H1 (cell line): ENCODE measurements around the gene PDE4B.

Experiments
- CHD1 ChIP-seq: IDR thresholded peaks from 2 replicates; pipeline ENCODE4 v1.6.1; 2012; ENCODE audit warnings: low read depth, low read length, improper control_type of control experiment
- POLR2A ChIP-seq, 2 experiments: IDR thresholded peaks; 1 replicate in 1 of 2; 2 replicates in 1 of 2; pipeline ENCODE4 v1.6.1; 2011; ENCODE audit warnings: low read depth in 2 of 2, low read length in 2 of 2, mild to moderate bottlenecking in 2 of 2; ENCODE audit errors: control extremely low read depth in 1 of 2
- POLR2AphosphoS5 ChIP-seq: IDR thresholded peaks from 2 replicates; pipeline ENCODE4 v1.6.1; 2011; ENCODE audit warnings: low read depth, low read length
- RAD21 ChIP-seq, 2 experiments: IDR thresholded peaks in 1 of 2; conservative IDR thresholded peaks in 1 of 2; 2 replicates each; pipeline ENCODE4 v1.6.1; 2011; ENCODE audit warnings: low read depth in 2 of 2, low read length in 2 of 2, improper control_type of control experiment in 1 of 2, inconsistent platforms in 1 of 2, mild to moderate bottlenecking in 1 of 2, moderate library complexity in 1 of 2
- RFX5 ChIP-seq: IDR thresholded peaks from 2 replicates; pipeline ENCODE4 v1.6.1; 2011; ENCODE audit warnings: low read depth, low read length, improper control_type of control experiment, borderline replicate concordance
- SIN3A ChIP-seq, 2 experiments: IDR thresholded peaks in 1 of 2; conservative IDR thresholded peaks in 1 of 2; 2 replicates each; pipeline ENCODE4 v1.6.1; 2011 to 2012; ENCODE audit warnings: low read length in 2 of 2, improper control_type of control experiment in 1 of 2, low read depth in 1 of 2, mild to moderate bottlenecking in 1 of 2
- SP1 ChIP-seq: IDR thresholded peaks from 2 replicates; pipeline ENCODE4 v1.6.1; 2011; ENCODE audit warnings: low read depth, low read length
- YY1 ChIP-seq: IDR thresholded peaks from 2 replicates; pipeline ENCODE4 v1.6.1; 2011; ENCODE audit warnings: low read depth, mild to moderate bottlenecking, low read length
- TF ChIP-seq, protein P1 (sequence below), 3 experiments: IDR thresholded peaks; 1 replicate in 2 of 3; 2 replicates in 1 of 3; pipeline versions ENCODE4 v1.5.1 to v1.6.1; 2011; ENCODE audit warnings: low read length in 3 of 3, mild to moderate bottlenecking in 3 of 3, inconsistent platforms in 2 of 3, low read depth in 1 of 3, moderate library complexity in 1 of 3; ENCODE audit not compliant: insufficient read depth in 1 of 3; ENCODE audit errors: control extremely low read depth in 1 of 3
- TF ChIP-seq, protein P2 (sequence below): IDR thresholded peaks from 2 replicates; pipeline ENCODE4 v1.6.1; 2011; ENCODE audit warnings: low read depth, mild to moderate bottlenecking, low read length; ENCODE audit not compliant: insufficient read depth

DNA sequence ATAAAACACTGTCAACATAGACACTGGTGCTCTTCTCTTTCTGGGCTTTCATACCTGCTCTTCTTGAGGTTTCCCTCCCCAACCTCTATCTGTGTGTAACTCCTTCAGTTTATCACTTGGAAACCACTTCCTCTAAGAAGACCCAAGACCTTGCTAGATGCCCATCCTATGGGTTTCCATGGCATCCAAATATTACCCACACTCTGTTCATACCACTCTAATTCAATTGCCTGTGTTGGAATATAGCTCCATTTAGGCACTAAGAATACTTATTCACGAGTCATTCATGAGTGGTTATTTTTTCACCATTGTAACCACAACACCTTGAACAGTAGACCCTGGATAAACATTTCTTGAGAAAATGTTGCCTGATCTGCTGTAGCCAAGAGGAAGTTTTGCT is 510.1 kb downstream of the PDE4B start:
- TF ChIP-seq, protein P1, sequence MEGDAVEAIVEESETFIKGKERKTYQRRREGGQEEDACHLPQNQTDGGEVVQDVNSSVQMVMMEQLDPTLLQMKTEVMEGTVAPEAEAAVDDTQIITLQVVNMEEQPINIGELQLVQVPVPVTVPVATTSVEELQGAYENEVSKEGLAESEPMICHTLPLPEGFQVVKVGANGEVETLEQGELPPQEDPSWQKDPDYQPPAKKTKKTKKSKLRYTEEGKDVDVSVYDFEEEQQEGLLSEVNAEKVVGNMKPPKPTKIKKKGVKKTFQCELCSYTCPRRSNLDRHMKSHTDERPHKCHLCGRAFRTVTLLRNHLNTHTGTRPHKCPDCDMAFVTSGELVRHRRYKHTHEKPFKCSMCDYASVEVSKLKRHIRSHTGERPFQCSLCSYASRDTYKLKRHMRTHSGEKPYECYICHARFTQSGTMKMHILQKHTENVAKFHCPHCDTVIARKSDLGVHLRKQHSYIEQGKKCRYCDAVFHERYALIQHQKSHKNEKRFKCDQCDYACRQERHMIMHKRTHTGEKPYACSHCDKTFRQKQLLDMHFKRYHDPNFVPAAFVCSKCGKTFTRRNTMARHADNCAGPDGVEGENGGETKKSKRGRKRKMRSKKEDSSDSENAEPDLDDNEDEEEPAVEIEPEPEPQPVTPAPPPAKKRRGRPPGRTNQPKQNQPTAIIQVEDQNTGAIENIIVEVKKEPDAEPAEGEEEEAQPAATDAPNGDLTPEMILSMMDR (IDR thresholded peaks at IDR 0.05; ENCODE audit: control extremely low read depth in 1 of 3, insufficient read depth in 1 of 3, low read depth in 1 of 3, low read length in 3 of 3), result no peak
- TF ChIP-seq CHD1 (no peak), SP1 (no peak), POLR2A (IDR thresholded peaks at IDR 0.05; ENCODE audit: control extremely low read depth in 1 of 2, low read depth in 2 of 2, low read length in 2 of 2) (no peak), RAD21 (IDR thresholded peaks at IDR 0.05 in 1 of 2, conservative IDR thresholded peaks at IDR 0.05 in 1 of 2; ENCODE audit: low read depth in 2 of 2, low read length in 2 of 2) (no peak), SIN3A (conservative IDR thresholded peaks at IDR 0.05 in 1 of 2, IDR thresholded peaks at IDR 0.05 in 1 of 2; ENCODE audit: low read depth in 1 of 2, low read length in 2 of 2) (no peak), YY1 (no peak), POLR2AphosphoS5 (no peak), RFX5 (no peak)
- TF ChIP-seq, protein P2, sequence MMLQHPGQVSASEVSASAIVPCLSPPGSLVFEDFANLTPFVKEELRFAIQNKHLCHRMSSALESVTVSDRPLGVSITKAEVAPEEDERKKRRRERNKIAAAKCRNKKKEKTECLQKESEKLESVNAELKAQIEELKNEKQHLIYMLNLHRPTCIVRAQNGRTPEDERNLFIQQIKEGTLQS, result no peak
